ENCODE data around the gene DNASE1.

DNA sequence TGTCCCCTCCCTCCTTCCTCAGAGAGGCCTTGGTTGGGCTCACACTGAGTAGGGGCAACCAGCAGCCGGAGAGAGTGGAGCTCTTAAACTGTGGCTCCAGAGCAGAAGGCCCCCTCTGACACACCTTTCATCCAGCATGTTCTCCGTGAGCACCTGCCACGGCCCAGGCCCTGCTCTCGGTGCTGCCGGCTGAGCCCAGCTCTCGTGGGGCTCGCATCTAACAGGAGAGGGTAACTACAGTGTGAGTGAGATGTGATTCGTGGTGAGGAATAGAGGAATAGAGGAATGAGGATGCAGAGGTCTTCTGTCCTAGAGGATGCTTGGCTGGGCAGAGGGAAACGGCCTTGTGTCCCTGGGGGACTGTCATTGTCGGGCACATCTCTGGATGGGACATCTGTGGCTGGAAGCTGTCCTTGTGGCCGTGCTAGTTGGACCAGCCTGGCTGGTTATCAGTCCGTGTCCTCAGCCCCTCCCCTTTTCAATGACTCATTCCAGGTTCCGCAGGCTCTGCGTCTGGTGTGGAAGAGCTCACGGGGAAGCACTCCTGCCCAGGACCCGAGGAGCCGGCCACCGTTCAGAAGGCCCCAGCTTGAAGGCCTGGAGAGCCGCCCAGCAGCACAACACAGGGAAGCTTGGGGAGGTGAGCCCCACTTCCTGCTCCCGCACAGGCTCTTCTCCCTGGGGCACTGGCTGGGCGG lies 11.9 kb upstream of the DNASE1 start:
- TF ChIP-seq, protein P1, sequence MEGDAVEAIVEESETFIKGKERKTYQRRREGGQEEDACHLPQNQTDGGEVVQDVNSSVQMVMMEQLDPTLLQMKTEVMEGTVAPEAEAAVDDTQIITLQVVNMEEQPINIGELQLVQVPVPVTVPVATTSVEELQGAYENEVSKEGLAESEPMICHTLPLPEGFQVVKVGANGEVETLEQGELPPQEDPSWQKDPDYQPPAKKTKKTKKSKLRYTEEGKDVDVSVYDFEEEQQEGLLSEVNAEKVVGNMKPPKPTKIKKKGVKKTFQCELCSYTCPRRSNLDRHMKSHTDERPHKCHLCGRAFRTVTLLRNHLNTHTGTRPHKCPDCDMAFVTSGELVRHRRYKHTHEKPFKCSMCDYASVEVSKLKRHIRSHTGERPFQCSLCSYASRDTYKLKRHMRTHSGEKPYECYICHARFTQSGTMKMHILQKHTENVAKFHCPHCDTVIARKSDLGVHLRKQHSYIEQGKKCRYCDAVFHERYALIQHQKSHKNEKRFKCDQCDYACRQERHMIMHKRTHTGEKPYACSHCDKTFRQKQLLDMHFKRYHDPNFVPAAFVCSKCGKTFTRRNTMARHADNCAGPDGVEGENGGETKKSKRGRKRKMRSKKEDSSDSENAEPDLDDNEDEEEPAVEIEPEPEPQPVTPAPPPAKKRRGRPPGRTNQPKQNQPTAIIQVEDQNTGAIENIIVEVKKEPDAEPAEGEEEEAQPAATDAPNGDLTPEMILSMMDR (IDR thresholded peaks at IDR 0.05; ENCODE audit: low read depth, low read length), result no peak
- TF ChIP-seq EZH2phosphoT487 (IDR thresholded peaks at IDR 0.05; ENCODE audit: low read depth), result no peak
